H1 (cell line): ENCODE data around the gene ISL2. TPM values are rescaled to one million over a fixed set of nuclear protein-coding genes. Genes with fewer than 3 reads are reported as not detected.

Source experiments
- BACH1 ChIP-seq: IDR thresholded peaks from 2 replicates; pipeline ENCODE4 v1.6.1; 2012; ENCODE audit warnings: low read length, improper control_type of control experiment
- CHD7 ChIP-seq: fragments of 300-600 bp; sonication (generic); IDR thresholded peaks from 2 replicates; pipeline ENCODE4 v1.7.1; 2012; ENCODE audit warnings: low read length, moderate library complexity, mild to moderate bottlenecking, inconsistent platforms; ENCODE audit not compliant: insufficient replicate concordance
- GABPA ChIP-seq: IDR thresholded peaks from 2 replicates; pipeline ENCODE4 v1.6.1; 2011; ENCODE audit warnings: mild to moderate bottlenecking, low read length, moderate library complexity, borderline replicate concordance; ENCODE audit not compliant: insufficient read depth
- GTF2F1 ChIP-seq: IDR thresholded peaks from 2 replicates; pipeline ENCODE4 v1.6.1; 2012; ENCODE audit warnings: low read depth, low read length, improper control_type of control experiment, borderline replicate concordance
- KDM4A ChIP-seq: IDR thresholded peaks from one replicate; pipeline ENCODE4 v1.7.1; 2012; ENCODE audit warnings: low read depth, mild to moderate bottlenecking, moderate library complexity, low read length, inconsistent platforms; ENCODE audit not compliant: severe bottlenecking
- POU5F1 ChIP-seq: IDR thresholded peaks from 2 replicates; pipeline ENCODE4 v1.6.1; 2011; ENCODE audit warnings: low read depth, mild to moderate bottlenecking, low read length, moderate library complexity
- RXRA ChIP-seq: IDR thresholded peaks from 2 replicates; pipeline ENCODE4 v1.6.1; 2011; ENCODE audit warnings: low read depth, mild to moderate bottlenecking, low read length, moderate library complexity; ENCODE audit not compliant: insufficient read depth
- TBP ChIP-seq: IDR thresholded peaks from 2 replicates; pipeline ENCODE4 v1.6.1; 2011; ENCODE audit warnings: low read depth, low read length, improper control_type of control experiment
- USF2 ChIP-seq: IDR thresholded peaks from 2 replicates; pipeline ENCODE4 v1.6.1; 2011; ENCODE audit warnings: low read length, improper control_type of control experiment
- polyA plus RNA-seq, 7 experiments: library from polyadenylated mRNA; depleted of rRNA in 3 of 7; stranded (reverse) in 5 of 7; unstranded in 2 of 7; fragments of >200 nt in 5 of 7; fragments of 200-250 nt in 2 of 7; gene quantifications; 1 replicate in 5 of 7; 2 replicates in 1 of 7; 4 replicates in 1 of 7; pipeline versions ENCODE4 v1.2.1 to v1.2.3, GENCODE V29; 2011 to 2013; ENCODE audit warnings: missing spikeins in 2 of 7, mixed read lengths in 2 of 7
- total RNA-seq: library from RNA; stranded (reverse); fragmentation: NEBNext Ultra II Directional; extraction: Animal tissue kit (Norgen Biotek cat#: 25700); gene quantifications from 2 replicates; pipeline ENCODE4 v1.2.1, GENCODE V29; 2021

Gene ISL2
- total and polyA plus RNA-seq, 2 of the 8 experiments (the other 6 are each of a cell fraction or from before 2014, with no cell fraction given): 0.32 to 0.99 TPM

- TF ChIP-seq CHD7 (no peak), RXRA (no peak), BACH1 (no peak), KDM4A (no peak), POU5F1 (no peak), GTF2F1 (no peak), TBP (no peak), GABPA (no peak), USF2 (no peak)
Measured at GRCh38 chr15:76312540-76313174, 23.9 kb upstream of the ISL2 start (continued).
